SJCRH30 (cell line): Measurements from ENCODE around the gene FAM72C. TPM values are rescaled to one million over a fixed set of nuclear protein-coding genes. Genes with fewer than 3 reads are reported as not detected.
A peak's percentile ranks its signal among the peaks of the same experiment; 100 is the strongest.
"Not testable (repeated sequence)": the region's sequence is repeated elsewhere in the genome, so short reads cannot be mapped to it uniquely, and the experiment has no call there.

Source experiments
- DNase-seq, 2 experiments: peaks; one replicate each; pipeline ENCODE4 v3.0.0-alpha.2; 2015 to 2020
- H3K27ac ChIP-seq: fragments of 250-450 bp; sonication (Bioruptor Pico); 2 replicates; pipeline ENCODE4 v1.5.1; 2020; ENCODE audit warnings: mild to moderate bottlenecking, moderate library complexity
- H3K27me3 ChIP-seq: fragments of 250-450 bp; sonication (Bioruptor Pico); 2 replicates; pipeline ENCODE4 v1.5.1; 2020; ENCODE audit warnings: mild to moderate bottlenecking, moderate library complexity
- H3K36me3 ChIP-seq: fragments of 250-450 bp; sonication (Bioruptor Pico); 2 replicates; pipeline ENCODE4 v1.5.1; 2020; ENCODE audit warnings: mild to moderate bottlenecking, moderate library complexity
- H3K4me1 ChIP-seq: fragments of 250-450 bp; sonication (Bioruptor Pico); 2 replicates; pipeline ENCODE4 v1.5.1; 2020; ENCODE audit warnings: mild to moderate bottlenecking, moderate library complexity
- H3K4me3 ChIP-seq: fragments of 250-450 bp; sonication (Bioruptor Pico); 2 replicates; pipeline ENCODE4 v1.5.1; 2020; ENCODE audit warnings: mild to moderate bottlenecking, moderate library complexity
- H3K9me3 ChIP-seq: fragments of 250-450 bp; sonication (Bioruptor Pico); replicated peaks from 2 replicates; pipeline ENCODE4 v1.5.1; 2020; ENCODE audit warnings: mild to moderate bottlenecking, moderate library complexity
- total RNA-seq: library from RNA; depleted of rRNA; stranded (reverse); fragments of >200 nt; shearing (Covaris generic); gene quantifications from 2 replicates; pipeline ENCODE4 v1.2.3, GENCODE V29; 2014

FAM72C gene
- total RNA-seq, 1 experiment from 2014 or later: 6.6 TPM

- not testable (repeated sequence) for H3K9me3 ChIP-seq
Measured at GRCh38 chr1:143993301-143993907, 21.6 kb upstream of the FAM72C start.

GRCh38 chr1:143990699-143991098 lies 18.9 kb upstream of the FAM72C start:
- not testable (repeated sequence) for H3K4me1 ChIP-seq, H3K4me3 ChIP-seq, H3K9me3 ChIP-seq, H3K27ac ChIP-seq, DNase-seq, H3K36me3 ChIP-seq, H3K27me3 ChIP-seq

More at GRCh38 chr1:143993301-143993907, 21.6 kb upstream of the FAM72C start:
- not testable (repeated sequence) for H3K4me1 ChIP-seq, DNase-seq, H3K27ac ChIP-seq, H3K27me3 ChIP-seq, H3K4me3 ChIP-seq, H3K36me3 ChIP-seq

DNA sequence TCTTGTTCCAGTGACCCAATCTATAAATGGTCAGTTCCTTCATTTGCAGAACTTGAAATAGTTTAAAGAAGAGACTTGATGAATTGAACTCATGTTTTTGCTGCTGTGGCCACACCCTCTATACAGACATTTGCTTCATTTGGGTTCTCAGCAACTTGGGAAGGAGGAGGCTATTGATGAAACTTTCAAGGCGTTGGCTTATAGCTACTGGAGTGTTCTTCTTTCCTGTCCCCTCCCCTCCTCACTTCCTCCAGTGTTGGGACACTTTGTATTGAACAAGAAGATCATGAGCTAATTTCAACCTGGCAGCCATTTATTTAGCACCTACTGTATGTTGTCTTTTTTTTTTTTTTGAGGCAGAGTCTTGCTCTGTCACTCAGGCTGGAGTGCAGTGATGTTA lies 17.9 kb upstream of the FAM72C start:
- not testable (repeated sequence) for H3K9me3 ChIP-seq, H3K27me3 ChIP-seq, DNase-seq, H3K4me3 ChIP-seq, H3K27ac ChIP-seq, H3K4me1 ChIP-seq, H3K36me3 ChIP-seq

GRCh38 chr1:143989427-143989712 lies 17.6 kb upstream of the FAM72C start:
- not testable (repeated sequence) for H3K27me3 ChIP-seq, H3K4me3 ChIP-seq, H3K36me3 ChIP-seq, H3K27ac ChIP-seq, H3K9me3 ChIP-seq, DNase-seq, H3K4me1 ChIP-seq

DNA sequence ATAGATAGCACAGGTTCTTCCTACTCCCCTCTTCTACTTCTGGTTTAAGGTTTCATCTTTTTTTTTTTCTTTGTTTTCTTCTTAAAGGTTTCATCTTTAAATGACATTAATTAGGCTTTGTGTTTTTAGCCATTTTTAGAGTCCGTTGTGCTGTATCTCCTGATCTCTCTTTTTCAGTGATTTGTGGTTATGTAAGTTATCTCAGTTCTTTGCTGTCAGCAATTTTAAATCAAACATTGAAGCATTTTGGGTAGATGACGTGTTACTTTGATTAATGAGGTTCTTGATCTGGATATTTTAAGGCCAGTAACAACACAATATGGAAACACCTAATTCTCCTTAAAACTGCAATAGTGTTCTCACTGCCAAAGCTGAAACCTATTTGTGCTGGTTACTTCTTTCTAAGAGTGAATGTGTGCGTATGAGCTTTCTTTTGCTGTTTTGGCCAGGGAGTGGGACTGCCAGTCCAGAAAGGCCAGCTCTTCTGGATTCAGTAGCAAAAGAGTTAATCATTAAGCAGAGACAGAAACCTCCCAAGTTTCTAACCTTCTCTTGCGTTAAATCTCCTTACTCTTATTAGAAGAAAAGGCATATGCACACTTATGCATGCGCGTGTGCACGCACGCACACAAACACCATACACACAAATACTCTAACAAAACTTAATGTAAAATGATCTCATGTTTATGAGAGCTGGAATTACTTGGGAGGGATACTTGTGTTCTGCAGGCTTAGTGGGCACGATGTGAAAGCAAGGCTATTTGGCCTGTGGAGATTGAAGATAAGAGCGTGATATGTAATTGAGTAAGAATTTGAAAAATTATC lies 17.0 kb upstream of the FAM72C start:
- not testable (repeated sequence) for H3K27ac ChIP-seq, H3K4me1 ChIP-seq, DNase-seq, H3K36me3 ChIP-seq, H3K27me3 ChIP-seq, H3K9me3 ChIP-seq, H3K4me3 ChIP-seq

GRCh38 chr1:143987868-143988267 lies 16.1 kb upstream of the FAM72C start:
- H3K9me3 ChIP-seq, DNase-seq, H3K4me1 ChIP-seq, H3K27ac ChIP-seq, H3K4me3 ChIP-seq, H3K36me3 ChIP-seq, H3K27me3 ChIP-seq: not testable (repeated sequence)

DNA sequence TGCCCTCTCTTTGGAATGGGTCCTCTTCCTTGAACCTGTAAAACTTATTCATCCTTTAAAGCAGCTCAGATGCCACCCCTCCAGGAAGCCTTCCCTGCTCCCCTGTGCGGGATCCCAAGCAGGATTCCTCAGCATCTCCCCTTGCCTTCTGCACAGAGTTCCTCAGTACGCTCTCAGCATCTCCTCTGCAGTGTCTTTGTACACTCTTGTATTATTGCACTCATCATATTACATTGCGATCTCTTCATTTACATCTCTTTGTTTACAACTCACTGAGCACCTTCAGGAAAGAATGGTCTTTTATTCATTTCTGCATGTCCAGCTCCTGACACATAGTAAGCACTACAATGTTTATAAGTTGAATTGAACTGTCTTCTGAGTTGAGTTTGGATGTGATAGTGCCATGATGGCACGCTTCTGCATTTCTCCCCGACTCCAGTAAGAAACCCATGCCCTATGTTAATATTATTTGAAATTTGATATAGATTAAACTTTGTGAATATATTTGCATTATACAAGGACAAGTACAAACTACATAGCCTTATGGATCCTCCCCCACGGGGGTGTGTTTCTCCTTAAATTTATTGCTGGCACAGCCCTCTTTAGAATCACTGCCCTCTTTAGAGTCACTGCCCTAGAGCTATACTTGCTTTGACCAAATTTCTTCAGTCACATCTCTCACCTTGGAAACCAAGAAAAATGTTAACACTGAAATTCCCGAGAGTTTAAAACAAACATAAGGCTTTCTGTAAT lies 13.1 kb upstream of the FAM72C start:
- not testable (repeated sequence) for H3K4me1 ChIP-seq, H3K9me3 ChIP-seq, H3K27me3 ChIP-seq, H3K4me3 ChIP-seq, DNase-seq, H3K36me3 ChIP-seq, H3K27ac ChIP-seq

GRCh38 chr1:143974416-143974815 lies 2.6 kb upstream of the FAM72C start:
- not testable (repeated sequence) for H3K9me3 ChIP-seq, H3K4me1 ChIP-seq, H3K36me3 ChIP-seq, H3K27me3 ChIP-seq, H3K27ac ChIP-seq
- DNase-seq: peak in 1 of 2 experiments; percentile 1
- peak overlapping the region; percentile 47 for H3K4me3 ChIP-seq

- not testable (repeated sequence) for H3K36me3 ChIP-seq, H3K9me3 ChIP-seq, H3K27ac ChIP-seq, DNase-seq, H3K4me1 ChIP-seq, H3K27me3 ChIP-seq
- peak overlapping the region; percentile 57 for H3K4me3 ChIP-seq
Measured at GRCh38 chr1:143973876-143974414, 2.2 kb upstream of the FAM72C start.

- not testable (repeated sequence) for H3K36me3 ChIP-seq, H3K4me1 ChIP-seq, DNase-seq, H3K27me3 ChIP-seq, H3K4me3 ChIP-seq, H3K9me3 ChIP-seq, H3K27ac ChIP-seq
Measured at GRCh38 chr1:143972753-143973326, 1.1 kb upstream of the FAM72C start.

- H3K36me3 ChIP-seq, H3K9me3 ChIP-seq, H3K4me1 ChIP-seq, H3K27me3 ChIP-seq, H3K4me3 ChIP-seq, DNase-seq, H3K27ac ChIP-seq: not testable (repeated sequence)
Measured at GRCh38 chr1:143965860-143966259, 5.9 kb downstream of the FAM72C start.

GRCh38 chr1:143964294-143964693 lies 7.5 kb downstream of the FAM72C start:
- H3K9me3 ChIP-seq, DNase-seq, H3K4me1 ChIP-seq, H3K27me3 ChIP-seq, H3K27ac ChIP-seq, H3K4me3 ChIP-seq, H3K36me3 ChIP-seq: not testable (repeated sequence)

- H3K36me3 ChIP-seq, H3K27me3 ChIP-seq, H3K9me3 ChIP-seq, DNase-seq, H3K4me1 ChIP-seq, H3K27ac ChIP-seq, H3K4me3 ChIP-seq: not testable (repeated sequence)
Measured at GRCh38 chr1:143955930-143956329, 15.9 kb downstream of the FAM72C start.

DNA sequence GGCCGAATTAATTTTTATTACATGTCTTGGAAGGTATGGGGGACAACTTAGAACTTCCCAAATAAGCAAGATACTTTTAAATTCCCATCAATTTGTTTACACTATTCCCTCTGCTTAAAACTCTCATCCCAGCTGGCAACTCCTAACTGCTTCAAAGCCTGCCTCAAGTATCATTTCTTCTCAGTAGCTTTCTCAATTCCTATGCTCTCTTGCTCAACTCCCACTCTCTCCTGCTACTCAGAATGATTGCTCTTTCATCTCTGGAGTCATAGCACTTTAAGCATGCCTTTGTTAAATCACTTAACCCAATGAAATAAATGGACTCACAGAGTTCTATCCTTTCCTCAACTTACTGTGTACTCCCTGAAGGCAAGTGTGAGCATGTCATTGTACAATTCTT lies 18.9 kb downstream of the FAM72C start:
- not testable (repeated sequence) for DNase-seq, H3K36me3 ChIP-seq, H3K4me3 ChIP-seq, H3K4me1 ChIP-seq, H3K27ac ChIP-seq, H3K9me3 ChIP-seq, H3K27me3 ChIP-seq
